Ovary (tissue), 9 donors: ENCODE measurements around the gene CFAP54. TPM values are rescaled to one million over a fixed set of nuclear protein-coding genes. Genes with fewer than 3 reads are reported as not detected.

Source experiments
- DNase-seq, 5 donors: peaks; one replicate each; pipeline ENCODE4 v3.0.0-alpha.2; 2019 to 2020
- H3K27ac ChIP-seq, 2 donors: fragments of 200-600 bp; one replicate each; pipeline versions ENCODE4 v1.5.1 to v1.8.0; 2019 to 2022
- H3K27me3 ChIP-seq: fragments of 200-600 bp; one replicate; pipeline ENCODE4 v1.8.0; 2022
- H3K36me3 ChIP-seq: fragments of 200-600 bp; sonication (generic); one replicate; pipeline ENCODE4 v1.5.1; 2019
- H3K4me1 ChIP-seq: one replicate; pipeline ENCODE4 v1.8.1; 2013; ENCODE audit warnings: mild to moderate bottlenecking, moderate library complexity; ENCODE audit not compliant: insufficient read depth
- H3K4me3 ChIP-seq: fragments of 200-600 bp; sonication (generic); one replicate; pipeline ENCODE4 v1.5.1; 2017
- H3K9me3 ChIP-seq, 2 donors: fragments of 200-600 bp in 1 of 2; sonication (generic) in 1 of 2; one replicate each; pipeline versions ENCODE4 v1.5.1 to v1.8.1; 2013 to 2019; ENCODE audit warnings: mild to moderate bottlenecking in 1 of 2, moderate library complexity in 1 of 2
- EP300 ChIP-seq: sonication (generic); formaldehyde crosslinking; IDR thresholded peaks from one replicate; pipeline ENCODE4 v1.6.1; 2017; ENCODE audit warnings: antibody characterized with exemption
- POLR2A ChIP-seq: fragments of 450-650 bp; IDR thresholded peaks from one replicate; pipeline ENCODE4 v1.6.1; 2017; ENCODE audit warnings: antibody characterized with exemption, mild to moderate bottlenecking, moderate library complexity
- WGBS, 3 donors: extraction: QIAGEN DNeasy Blood & Tissue Kit in 1 of 3; methylation state at CpG; one replicate each; pipeline versions ENCODE4 v1.1.5 to v1.1.7; 2013 to 2017; 5-methylcytosine and 5-hydroxymethylcytosine counted together
- intact Hi-C, 4 donors: fragments of 100-400 bp; cut with DNase I; formaldehyde crosslinking; loops; one replicate each; pipeline versions ENCODE4 v1.11.0 to v1.15.1; 2022 to 2023
- polyA plus RNA-seq, 2 donors: library from polyadenylated mRNA; stranded (reverse); fragments of 200-250 nt in 1 of 2; fragments of 350-450 nt in 1 of 2; fragmentation: Illumina TruSeq in 1 of 2; extraction: RNeasy Lipid Tissue Mini Kit (QIAGEN cat#74804) in 1 of 2; gene quantifications; one replicate each; pipeline ENCODE4 v1.2.3, GENCODE V29; 2013 to 2014
- total RNA-seq, 7 donors: library from RNA; depleted of rRNA in 2 of 7; stranded (reverse); fragments of >200 nt in 2 of 7; fragmentation: NEBNext Ultra II Directional in 3 of 7; extraction: Animal tissue kit (Norgen Biotek cat#: 25700) in 3 of 7; gene quantifications; one replicate each; pipeline versions ENCODE4 v1.1.0 to v1.2.4, GENCODE V29; 2016 to 2023
- TF ChIP-seq, protein P1 (sequence below), 3 donors: fragments of 450-650 bp in 2 of 3; fragments of 200-600 bp in 1 of 3; IDR thresholded peaks; one replicate each; pipeline versions ENCODE4 v1.5.1 to v1.8.0; 2016 to 2022; ENCODE audit warnings: antibody characterized with exemption in 3 of 3, mild to moderate bottlenecking in 1 of 3
- donor health status: DM: no; HTN: no; CAD: no; lungs with moderate emphysema.
- donor health status: DM: no; HTN: no; CAD: no.
- donor health status: Bipolar disorder and iron deficiency.
- donor health status: DM: yes; HTN: yes; CAD: no.
- donor health status: DM: no; HTN: no; CAD: no.
- donor health status: DM: yes; HTN: yes; CAD: no.

CFAP54 gene
- total and polyA plus RNA-seq, 9 donors = 0.15 to 29.8 (median 1.7) TPM

- TF ChIP-seq POLR2A = no peak
- TF ChIP-seq, protein P1, sequence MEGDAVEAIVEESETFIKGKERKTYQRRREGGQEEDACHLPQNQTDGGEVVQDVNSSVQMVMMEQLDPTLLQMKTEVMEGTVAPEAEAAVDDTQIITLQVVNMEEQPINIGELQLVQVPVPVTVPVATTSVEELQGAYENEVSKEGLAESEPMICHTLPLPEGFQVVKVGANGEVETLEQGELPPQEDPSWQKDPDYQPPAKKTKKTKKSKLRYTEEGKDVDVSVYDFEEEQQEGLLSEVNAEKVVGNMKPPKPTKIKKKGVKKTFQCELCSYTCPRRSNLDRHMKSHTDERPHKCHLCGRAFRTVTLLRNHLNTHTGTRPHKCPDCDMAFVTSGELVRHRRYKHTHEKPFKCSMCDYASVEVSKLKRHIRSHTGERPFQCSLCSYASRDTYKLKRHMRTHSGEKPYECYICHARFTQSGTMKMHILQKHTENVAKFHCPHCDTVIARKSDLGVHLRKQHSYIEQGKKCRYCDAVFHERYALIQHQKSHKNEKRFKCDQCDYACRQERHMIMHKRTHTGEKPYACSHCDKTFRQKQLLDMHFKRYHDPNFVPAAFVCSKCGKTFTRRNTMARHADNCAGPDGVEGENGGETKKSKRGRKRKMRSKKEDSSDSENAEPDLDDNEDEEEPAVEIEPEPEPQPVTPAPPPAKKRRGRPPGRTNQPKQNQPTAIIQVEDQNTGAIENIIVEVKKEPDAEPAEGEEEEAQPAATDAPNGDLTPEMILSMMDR (IDR thresholded peaks at IDR 0.05) = no peak
- TF ChIP-seq EP300 = no peak
- Histone ChIP-seq H3K4me3 (no peak overlapping the region), H3K36me3 (no peaks in the 10 kb centered on the region), H3K9me3 (no peaks in the 10 kb centered on the region), H3K27me3 (no peaks in the 10 kb centered on the region), H3K4me1 (no peaks in the 10 kb centered on the region), H3K27ac (no peak overlapping the region)
- no peak for DNase-seq
- intact Hi-C loops = no loop called here
- 47 to 60% (median 48%) methylated on average over 3 of the region's 3 CpGs for WGBS, 3 donors
Measured at GRCh38 chr12:96808587-96808986, 319.2 kb downstream of the CFAP54 start.

DNA sequence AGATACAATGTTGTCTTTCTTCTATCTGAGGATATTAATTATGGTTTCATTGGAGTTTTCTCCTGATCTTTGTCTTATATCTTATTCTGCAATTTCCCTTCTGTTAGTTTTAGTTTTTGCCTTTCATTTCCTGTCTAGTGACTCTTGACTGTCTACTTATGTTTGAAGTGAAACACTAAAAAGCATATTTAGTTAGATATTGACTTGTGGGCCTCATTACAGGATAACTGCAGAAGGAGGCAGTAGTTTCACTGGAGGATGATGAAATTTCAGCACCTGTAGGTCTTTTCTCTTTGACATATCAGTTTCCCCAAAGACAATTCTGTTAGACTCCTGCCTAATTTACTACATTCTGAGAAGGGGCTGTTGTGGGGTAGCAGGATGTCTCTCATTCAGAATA, 320.1 kb downstream of the CFAP54 start:
- Histone ChIP-seq H3K27ac (no peak overlapping the region), H3K36me3 (no peaks in the 10 kb centered on the region), H3K27me3 (no peaks in the 10 kb centered on the region), H3K9me3 (no peaks in the 10 kb centered on the region), H3K4me3 (no peak overlapping the region), H3K4me1 (no peaks in the 10 kb centered on the region)
- no peak for DNase-seq
- intact Hi-C loops = no loop called here
- TF ChIP-seq POLR2A = no peak

GRCh38 chr12:96810057-96810456, 320.7 kb downstream of the CFAP54 start:
- Histone ChIP-seq H3K27me3 (no peaks in the 10 kb centered on the region), H3K27ac (no peak overlapping the region), H3K4me1 (no peaks in the 10 kb centered on the region), H3K4me3 (no peak overlapping the region), H3K36me3 (no peaks in the 10 kb centered on the region), H3K9me3 (no peaks in the 10 kb centered on the region)
- WGBS, 3 donors = 54 to 70% (median 56%) methylated on average over 2 of the region's 2 CpGs
- intact Hi-C loops = no loop called here
- DNase-seq = no peak
- TF ChIP-seq EP300 (no peak), POLR2A (no peak)
- TF ChIP-seq, protein P1 (IDR thresholded peaks at IDR 0.05) = no peak

DNA sequence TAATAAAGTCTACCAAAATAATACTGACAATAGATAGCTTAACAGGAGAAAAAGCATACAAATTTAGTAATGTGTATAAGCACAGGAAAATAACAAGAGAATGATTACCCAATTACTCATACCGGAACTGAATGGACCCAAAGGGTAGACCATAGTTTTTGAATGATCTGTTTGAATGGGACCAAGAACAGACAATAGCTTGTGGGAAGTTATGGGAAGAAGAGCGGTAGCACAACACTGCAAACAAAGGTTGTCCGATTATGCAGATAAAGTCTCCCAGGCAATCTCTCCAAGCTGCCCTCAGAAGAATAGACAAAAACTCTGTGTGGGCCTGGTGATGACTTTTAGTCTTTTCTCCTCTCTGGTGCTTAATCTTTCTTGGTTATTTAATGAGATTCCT, 321.1 kb downstream of the CFAP54 start:
- intact Hi-C loops = no loop called here
- Histone ChIP-seq H3K4me3 (no peak overlapping the region), H3K27ac (no peak overlapping the region), H3K4me1 (no peaks in the 10 kb centered on the region), H3K27me3 (no peaks in the 10 kb centered on the region), H3K9me3 (no peaks in the 10 kb centered on the region), H3K36me3 (no peaks in the 10 kb centered on the region)
- DNase-seq = no peak
- WGBS, 3 donors = 88 to 92% (median 92%) methylated on average over 3 of the region's 3 CpGs
- TF ChIP-seq POLR2A = no peak

- DNase-seq = no peak
- Histone ChIP-seq H3K27me3 (no peaks in the 10 kb centered on the region), H3K9me3 (no peaks in the 10 kb centered on the region), H3K4me1 (no peaks in the 10 kb centered on the region), H3K27ac (no peak overlapping the region), H3K36me3 (no peaks in the 10 kb centered on the region), H3K4me3 (no peak overlapping the region)
- intact Hi-C loops = no loop called here
- WGBS, 3 donors = 52 to 60% (median 56%) methylated on average over 3 of the region's 3 CpGs
- TF ChIP-seq POLR2A = no peak
- no peak for TF ChIP-seq EP300
- TF ChIP-seq, protein P1 (IDR thresholded peaks at IDR 0.05) = no peak
Measured at GRCh38 chr12:96811083-96811482, 321.7 kb downstream of the CFAP54 start.

- intact Hi-C loops = no loop called here
- Histone ChIP-seq H3K9me3 (no peaks in the 10 kb centered on the region), H3K36me3 (no peaks in the 10 kb centered on the region), H3K4me3 (no peak overlapping the region), H3K27me3 (no peaks in the 10 kb centered on the region), H3K27ac (no peak overlapping the region), H3K4me1 (no peaks in the 10 kb centered on the region)
- no peak for DNase-seq
- 60 to 67% (median 66%) methylated on average over 2 of the region's 2 CpGs for WGBS, 3 donors
- TF ChIP-seq EP300 (no peak), POLR2A (no peak)
- TF ChIP-seq, protein P1 (IDR thresholded peaks at IDR 0.05) = no peak
Measured at GRCh38 chr12:96812153-96812552, 322.8 kb downstream of the CFAP54 start.
